Activated CD8-positive, alpha-beta memory T cell treated with anti-CD3 and anti-CD28 coated beads for 1 hour (primary cell): Measurements from ENCODE around the gene OAT.
A peak's percentile ranks its signal among the peaks of the same experiment; 100 is the strongest.
"Not testable (repeated sequence)": the region's sequence is repeated elsewhere in the genome, so short reads cannot be mapped to it uniquely, and the experiment has no call there.

Source experiments
- DNase-seq, 2 donors: peaks; one replicate each; pipeline ENCODE4 v3.0.0-alpha.2; 2020; ENCODE audit warnings: low read depth in 1 of 2; ENCODE audit errors: extremely low read depth in 1 of 2

Gene OAT

DNA sequence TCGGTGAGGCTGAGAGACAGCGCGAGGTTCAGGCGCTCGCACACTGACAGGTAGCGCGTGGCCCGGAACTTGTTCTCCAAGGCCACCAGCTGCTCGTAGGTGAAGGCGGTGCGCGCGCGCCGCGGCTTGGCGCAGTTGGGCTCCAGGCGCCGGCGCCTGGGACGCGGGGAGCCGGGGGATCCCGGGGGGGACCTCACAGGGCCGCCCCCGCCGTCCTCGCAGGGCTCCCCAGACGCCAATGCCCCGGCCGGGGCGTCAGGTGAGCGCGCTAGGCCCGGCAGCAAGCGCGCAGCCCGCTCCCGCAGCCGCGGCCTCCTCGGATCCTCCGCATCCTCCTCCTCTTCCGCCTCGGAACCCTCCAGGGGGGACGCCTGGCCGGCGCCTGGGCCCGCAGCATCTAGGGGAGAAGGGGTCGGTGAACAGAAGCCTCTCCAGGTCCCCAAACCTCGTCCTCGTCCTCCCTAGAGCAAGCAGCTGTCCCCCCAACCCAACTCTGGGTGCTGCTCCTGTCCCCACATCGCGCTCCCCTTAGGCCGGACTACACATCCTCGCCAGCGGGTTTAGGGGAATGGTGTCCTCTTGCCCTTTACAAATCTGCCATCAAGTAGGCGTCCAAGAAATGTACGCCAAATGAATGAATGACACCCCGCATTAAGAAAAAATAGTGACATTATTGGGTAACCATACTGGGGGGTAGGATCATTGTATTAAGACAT, 29.2 kb upstream of the OAT start:
- DNase-seq = no peak

DNA sequence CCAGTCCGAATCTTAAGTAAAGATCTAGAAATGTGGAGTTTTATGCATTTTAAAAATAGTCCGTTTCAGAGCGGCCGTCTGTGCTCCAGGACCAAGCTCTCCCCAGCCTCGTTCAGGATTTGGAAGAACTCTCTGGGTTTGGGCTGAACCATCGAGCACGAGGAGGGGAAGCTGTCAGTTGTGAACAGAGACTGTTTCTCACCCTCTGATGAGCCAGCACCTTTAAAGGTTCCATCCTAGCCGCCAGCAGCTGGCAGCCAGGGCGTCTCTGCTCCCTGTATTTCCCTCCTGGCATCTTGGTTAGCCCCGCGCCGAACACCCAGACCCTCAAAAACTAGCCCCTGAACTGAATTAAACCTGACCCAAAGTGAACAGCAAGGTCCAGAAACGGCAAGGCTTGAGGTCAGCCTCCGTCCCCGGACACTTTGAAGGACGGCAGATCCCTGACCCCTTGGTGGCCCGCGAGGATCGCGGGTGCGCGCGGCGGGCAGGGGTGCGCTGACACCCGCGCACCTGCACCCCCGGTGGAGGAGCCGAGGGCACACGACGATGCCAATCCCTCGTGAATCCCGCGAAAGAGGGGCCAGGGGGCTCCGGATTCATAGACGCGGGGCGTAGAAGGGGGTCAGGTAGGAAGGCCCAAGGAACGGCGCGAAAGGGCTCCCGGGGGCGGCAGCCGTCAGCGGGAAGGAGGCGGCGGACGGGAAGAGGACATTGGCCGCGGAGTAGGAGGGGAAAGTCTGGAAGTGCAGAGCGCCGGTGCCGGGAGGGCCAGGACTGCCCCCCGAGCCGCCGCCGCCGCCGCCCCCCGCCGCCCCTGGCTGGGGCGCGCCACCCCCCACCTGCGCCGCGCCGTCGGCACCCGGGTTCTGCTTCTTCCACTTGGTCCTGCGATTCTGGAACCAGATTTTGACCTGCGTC, 28.4 kb upstream of the OAT start:
- no peak for DNase-seq

DNA sequence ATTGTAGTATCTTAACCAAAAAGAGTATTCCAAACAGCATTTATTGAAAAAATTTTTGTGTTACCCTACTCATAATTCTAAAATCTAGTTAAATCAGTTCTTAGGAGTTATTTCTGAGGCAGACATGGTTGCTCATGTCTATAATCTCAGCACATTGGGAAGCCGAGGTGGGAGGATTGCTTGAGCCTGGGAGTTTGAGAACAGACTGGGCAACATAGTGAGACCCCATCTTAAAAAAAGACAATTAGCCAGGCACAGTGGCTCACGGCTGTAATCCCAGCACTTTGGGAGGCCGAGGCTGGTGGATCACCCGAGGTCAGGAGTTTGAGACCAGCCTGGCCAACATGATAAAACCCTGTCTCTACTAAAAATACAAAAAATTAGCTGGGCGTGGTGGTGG, 23.0 kb upstream of the OAT start:
- not testable (repeated sequence) for DNase-seq

DNA sequence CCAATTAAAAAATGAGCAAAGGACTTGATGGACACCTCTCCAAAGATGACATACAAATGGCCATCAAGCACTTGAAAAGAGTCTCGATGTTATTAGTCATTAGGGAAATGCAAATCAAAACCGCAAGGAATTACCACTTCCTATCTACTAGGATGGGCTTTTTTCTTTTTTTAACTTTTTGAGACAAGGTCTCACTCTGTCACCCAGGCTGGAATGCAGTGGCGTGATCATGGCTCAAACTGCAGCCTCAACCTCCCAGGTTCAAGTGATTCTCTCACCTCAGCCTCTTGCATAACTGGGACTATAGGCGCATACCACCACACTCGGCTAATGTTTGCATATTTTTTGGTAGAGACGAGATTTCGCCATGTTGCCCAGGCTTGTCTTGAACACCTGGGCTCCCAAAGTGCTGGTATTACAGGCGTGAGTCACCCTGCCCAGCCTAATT, 17.5 kb upstream of the OAT start:
- no peak for DNase-seq

DNA sequence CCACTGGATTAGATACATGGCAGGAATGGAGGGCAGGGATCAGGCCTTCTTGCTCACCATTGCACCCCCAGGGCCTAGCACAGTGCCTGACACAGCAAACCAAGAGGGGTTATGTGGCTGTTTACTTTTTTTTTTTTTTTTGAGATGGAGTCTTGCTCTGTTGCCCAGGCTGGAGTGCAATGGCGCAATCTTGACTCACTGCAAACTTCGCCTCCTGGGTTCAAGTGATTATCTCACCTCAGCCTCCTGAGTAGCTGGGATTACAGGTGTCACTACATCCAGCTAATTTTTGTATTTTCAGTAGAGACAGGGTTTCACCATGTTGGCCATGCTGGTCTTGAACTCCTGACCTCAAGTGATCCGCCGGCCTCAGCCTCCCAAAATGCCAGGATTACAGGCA, 17.0 kb upstream of the OAT start:
- not testable (repeated sequence) for DNase-seq

DNA sequence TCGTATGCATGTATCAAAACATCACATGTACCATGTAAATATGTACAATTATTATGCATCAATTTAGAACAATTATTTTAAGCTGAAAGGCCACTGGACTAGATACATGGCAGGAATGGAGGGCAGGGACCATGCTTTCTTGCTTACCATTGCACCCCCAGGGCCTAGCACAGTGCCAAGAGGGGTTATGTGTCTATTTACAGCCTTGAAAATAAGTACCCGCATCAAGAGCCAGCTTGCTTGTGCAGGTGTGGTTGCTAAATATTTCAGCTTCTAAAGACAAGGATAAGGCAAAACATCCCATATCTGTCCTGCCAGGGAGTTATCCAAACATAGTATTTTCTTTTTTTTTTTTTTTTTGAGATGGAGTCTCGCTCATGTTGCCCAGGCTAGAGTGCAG, 14.7 kb upstream of the OAT start:
- DNase-seq = no peak

DNA sequence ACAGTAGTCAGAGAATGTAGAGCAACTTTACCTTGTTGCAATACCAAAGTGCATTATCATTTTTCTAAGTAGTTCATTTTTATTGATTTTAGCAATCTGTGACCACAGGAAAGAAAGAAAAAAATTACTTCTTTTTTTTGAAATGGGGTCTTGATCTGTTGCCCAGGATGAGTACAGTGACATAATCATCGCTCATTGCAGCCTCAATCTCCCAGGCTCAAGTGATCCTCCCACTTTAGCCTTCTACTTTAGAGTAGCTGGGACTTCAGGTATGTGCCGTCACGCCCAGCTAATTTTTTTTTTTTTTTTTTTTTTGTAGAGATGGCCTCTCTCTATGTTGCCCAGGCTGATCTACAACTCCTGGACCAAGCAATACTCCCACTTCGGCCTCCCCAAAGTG, 11.4 kb upstream of the OAT start:
- DNase-seq = no peak

DNA sequence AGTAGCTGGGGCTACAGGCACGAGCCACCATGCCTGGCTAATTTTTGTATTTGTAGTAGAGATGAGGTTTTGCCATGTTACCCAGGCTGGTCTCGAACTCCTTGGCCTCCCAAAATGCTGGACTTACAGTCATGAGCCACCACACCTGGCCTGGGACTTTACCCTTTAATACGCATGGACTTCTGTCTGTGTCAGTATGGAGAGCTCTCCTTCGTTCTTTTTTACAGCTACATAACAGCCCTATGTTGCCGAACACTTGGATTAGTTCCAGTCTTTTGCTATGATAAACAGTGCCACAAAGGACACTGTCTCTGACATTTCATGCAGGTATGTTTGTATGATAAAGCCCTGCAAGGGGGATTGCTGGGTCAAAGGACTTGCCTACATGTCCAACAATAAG, 10.9 kb upstream of the OAT start:
- no peak for DNase-seq

DNA sequence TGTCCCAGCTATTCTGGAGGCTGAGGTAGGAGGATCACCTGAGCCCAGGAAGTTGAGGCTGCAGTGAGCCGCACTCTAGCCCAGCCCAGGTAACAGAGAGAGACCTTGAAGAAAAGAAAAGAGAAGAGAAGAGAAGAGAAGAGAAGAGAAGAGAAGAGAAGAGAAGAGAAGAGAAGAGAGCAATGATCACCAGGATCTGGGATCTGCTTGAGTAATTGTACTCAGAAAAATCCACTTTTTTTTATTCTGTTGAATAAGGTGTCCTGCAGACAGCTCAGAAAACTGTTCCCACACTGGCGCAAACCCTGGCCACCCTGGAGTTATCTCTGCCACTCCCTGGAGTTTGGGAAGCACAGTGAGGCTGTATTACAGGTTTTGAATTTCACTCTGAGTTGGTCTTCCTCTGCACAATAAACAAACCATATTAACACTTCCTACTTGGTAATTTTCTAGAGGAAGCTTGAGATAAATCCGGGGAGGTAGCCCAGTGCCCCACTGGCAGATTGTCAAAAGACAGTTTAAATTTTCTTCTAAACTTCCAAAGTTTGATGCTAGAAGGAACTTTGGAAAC, 9.6 kb upstream of the OAT start:
- DNase-seq = no peak

DNA sequence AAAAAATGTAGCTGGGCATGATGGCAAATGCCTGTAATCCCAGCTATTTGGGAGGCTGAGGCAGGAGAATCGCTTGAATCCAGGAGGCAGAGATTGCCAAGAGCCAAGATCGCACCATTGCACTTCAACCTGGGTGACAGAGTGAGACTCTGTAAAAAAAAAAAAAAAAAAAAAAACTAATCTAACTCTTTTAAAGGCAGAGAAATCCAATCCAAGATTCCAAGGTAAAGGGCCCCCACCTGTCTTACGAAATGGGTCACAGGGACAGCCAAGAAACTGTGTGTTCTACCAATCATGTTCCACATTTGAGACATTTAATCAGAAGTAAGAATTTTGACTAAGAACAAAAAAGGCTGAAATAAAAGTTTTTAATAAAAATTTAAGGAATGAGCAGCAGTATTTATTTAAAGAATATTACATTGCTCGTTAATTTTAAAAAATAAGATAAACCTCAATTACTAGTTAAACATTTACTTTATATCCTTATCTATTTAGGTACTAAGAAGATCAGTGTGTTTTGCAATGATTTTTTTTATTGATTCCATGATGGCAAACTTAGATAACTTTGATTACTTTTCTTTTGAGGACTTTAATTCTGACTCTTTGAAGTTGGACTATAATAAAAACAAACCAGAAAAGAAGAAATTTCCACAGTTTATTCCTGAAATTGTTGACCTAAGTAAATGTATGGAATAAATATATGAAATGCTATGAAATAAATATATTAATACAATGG, 6.7 kb upstream of the OAT start:
- DNase-seq = no peak

DNA sequence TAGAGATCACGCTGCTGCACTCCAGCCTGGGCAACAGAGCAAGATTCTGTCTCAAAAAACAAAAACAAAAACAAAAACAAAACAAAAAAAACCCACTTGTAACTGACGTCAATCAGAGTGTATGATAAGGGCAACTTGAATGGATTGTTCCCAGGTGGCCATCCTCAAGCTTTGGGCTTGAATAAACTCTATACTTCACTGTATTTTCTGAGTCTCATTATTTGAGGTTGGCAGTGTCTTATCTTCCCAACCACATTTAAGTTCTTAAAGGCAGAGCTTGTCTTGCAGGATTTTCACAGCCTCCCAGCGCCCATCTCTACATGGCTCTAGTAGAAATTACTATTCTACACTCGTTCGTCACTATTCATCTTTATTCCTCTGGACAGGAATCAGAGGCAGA, 5.1 kb upstream of the OAT start:
- DNase-seq = no peak

DNA sequence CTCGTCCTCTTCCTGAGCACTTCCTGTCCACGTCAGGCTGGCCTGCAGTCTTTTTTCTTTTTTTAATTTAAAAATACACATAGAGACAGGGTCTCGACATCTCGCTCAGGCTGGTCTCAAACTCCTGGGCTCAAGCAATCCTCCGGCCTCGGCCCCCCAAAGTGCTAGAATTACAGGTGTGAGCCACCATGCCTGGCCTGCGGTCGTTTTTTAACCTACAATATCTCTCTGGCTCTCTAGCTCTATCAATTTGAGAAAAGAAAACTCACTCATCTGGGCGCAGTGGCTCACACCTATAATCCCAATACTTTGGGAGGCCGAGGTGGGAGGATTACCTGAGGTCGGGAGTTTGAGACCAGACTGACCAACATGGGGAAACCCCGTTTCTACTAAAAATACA, 4.0 kb upstream of the OAT start:
- no peak for DNase-seq

DNA sequence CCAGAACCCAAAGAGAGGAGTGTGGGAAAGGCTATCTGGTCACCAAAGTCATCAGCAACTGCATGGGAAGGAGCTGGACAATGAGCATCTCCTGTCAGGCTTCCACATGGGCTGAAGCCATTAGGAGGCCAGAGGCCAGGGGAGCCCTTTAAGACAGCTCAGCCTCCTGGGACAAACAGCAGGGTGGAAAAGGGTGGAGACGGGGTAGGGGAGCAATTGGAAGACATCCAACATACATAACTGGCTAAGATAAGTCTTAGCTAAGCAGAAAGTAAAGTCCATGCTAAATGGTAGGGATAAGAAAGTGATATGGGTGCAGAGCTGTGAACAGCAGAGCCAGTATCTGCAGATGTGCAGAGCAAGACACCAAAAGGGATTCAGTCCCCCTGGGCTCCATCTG, 1.5 kb upstream of the OAT start:
- no peak for DNase-seq

DNA sequence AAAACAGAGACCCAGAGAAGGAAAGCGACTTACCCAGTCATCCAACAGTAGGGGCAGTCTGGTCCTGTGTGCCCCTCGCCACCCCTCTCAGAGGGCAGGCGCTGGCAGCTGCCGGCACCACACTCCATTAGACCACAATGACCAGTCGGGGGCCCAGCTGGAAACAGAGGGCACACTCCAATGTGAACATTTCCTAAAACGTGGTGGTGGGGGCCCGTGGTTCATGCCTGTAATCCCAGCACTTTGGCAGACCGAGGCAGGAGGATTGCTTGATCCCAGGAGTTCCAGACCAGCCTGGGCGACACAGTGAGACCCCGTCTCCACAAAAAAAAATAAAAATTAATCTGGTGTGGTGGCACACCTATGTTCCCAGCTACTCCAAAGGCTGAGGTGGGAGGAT, 912 bp upstream of the OAT start:
- no peak for DNase-seq

DNA sequence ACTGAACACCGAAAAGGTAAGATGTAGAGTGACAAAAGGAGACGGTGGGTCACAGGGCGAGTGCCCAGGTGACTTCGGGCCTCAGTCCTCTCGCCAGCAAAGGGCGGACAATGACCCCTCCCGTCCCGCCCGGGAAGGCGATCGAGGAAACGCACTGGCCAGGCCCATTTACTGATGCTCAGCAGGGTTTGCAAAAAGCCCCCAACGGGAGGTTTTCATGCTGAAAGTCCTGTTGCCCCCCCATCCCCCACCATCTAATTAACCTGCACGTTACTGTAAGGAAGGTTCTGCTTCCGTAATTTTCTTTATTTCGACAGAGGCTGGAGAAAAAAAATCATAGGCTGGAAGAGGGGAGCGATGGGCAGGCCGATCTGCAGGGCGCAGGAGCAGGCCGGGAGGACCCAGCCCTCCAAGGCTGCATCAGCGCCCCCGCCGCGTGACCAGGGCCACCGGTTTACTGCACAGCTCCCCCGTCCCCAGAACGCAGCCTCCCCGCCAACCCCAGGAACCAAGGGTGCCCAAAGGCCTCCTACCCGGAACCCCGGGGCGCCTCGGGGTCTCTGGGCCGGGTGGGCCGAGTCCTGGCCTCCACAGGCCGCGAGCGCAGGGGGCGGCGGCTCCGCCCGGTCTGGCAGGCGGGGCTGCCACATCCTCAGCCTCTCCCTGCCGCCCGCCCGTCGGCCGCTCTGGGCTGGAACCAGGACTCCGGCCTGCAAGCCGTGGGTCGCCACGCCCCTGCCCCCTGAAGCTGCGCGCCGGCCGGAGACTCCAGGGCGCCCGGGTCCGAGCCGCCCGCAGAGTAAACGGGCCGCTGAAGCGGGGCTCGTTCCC, 613 bp downstream of the OAT start:
- DNase-seq = peak in 1 of 2 donors; percentile 34

DNA sequence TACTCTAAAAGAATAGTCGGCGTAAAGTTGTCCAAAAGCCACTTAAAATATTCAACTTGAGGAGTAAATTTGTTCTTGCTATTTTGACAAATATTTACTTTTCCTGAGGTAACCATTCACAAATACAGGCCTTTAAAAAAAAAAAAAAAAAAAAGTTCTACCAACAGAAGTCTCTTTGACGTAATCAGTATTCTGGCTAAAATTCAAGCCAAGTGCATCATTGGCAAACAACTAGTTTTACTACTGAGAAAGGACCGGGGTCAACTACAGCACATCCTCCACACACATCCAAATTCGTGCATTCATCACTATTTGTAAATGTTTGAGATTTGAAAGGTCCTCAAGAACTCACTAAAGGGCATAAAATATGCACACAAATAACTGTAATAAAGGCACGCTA, 2.0 kb downstream of the OAT start:
- DNase-seq = no peak

DNA sequence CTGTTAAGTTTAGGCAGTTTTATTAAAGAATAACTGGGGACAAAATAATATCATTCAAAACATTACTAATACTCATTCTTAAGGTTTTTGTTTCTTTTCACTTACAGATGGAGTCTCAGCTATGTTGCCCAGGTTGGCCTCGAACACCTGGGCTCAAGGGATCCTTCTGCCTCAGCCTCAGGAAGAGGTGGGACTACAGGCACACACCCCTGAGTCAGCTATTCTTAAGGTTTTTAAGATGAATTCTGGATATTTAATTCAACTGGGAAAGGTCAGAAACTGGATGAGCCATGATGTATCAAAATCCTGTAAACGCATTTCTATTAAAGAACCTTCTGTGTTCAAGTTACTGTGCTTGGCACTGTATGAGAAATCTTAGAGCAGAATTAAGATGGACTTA, 3.5 kb downstream of the OAT start:
- DNase-seq = no peak

DNA sequence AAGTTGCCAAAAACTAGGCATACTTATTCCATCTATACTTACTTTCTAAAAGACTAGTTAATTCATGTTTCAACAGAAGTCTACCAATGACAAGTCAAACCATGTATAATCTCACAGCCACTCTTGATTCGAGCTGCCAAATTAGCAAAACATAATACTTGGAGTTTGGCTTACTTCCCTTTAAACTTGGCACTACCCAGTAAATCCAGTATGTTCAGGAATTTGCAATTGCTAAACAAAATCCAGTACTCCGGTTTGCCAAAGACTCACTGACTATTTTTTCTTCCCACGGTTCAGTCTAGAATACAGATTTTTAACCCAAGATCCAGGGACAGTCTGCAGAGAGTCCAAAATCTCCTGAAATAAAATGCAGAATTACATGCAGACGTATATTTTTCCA, 4.6 kb downstream of the OAT start:
- no peak for DNase-seq

DNA sequence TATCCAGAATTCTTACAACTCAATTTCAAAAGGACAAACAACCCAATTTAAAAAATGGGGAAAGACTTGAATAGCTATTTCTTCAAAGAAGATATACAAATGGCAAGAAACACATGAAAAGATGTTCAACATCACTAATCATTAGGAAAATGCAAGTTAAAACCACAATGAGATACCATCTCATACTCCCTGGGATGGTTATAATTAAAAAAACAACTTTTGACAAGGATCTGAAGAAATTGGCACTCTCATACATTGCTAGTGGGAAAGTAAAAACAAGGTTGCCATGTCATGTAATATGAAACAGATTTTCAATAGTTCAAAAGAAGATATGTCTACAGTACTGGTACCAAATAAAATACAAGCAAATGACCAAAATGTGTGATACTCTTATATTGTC, 9.0 kb downstream of the OAT start:
- DNase-seq = no peak

DNA sequence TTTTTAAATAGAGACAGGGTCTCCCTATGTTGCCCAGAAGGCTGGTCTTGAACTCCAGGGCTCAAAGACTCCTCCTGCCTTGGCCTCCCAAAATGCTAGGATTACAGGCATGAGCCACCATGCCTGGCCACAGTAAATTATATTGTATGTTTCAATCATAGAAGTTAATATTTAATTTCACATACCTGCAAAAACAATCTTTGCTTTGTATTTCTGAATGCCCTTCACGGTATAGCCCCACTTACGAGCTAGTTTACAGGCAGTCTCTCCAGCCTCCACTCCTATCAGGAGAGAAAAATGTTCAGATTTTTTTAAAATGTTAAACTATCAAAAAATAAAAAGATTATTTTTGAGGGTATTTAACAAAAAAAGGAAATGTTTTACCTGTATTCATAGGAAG, 10.4 kb downstream of the OAT start:
- DNase-seq = no peak
